RWPE1 (cell line): ENCODE measurements around the gene SLC7A11.

Source experiments
- CTCF ChIA-PET: fragments of 350-600 bp; sonication (Branson Sonifier 250); formaldehyde crosslinking; extraction: SDS; loops from one replicate; lab custom pipeline; 2021; lab: Yijun Ruan, JAX
- POLR2A ChIA-PET: fragments of 400-600 bp; formaldehyde crosslinking; extraction: SDS; loops from one replicate; lab custom pipeline; 2020; ENCODE audit warnings: antibody characterized with exemption; ENCODE audit not compliant: low non-redundant PET; lab: Yijun Ruan, JAX
- DNase-seq: peaks from one replicate; pipeline ENCODE4 v3.0.0; 2012; ENCODE audit warnings: low spot score
- H3K27ac ChIP-seq: fragments of 450-650 bp; 2 replicates; pipeline ENCODE4 v1.5.1; 2017
- CTCF ChIP-seq: fragments of 450-650 bp; conservative IDR thresholded peaks from 2 replicates; pipeline ENCODE4 v1.5.1; 2017; ENCODE audit warnings: low read depth, mild to moderate bottlenecking

Gene SLC7A11

GRCh38 chr4:138225477-138225876, 16.7 kb downstream of the SLC7A11 start:
- TF ChIP-seq CTCF, result no peak
- POLR2A ChIA-PET, result no interaction called here
- no peak overlapping the region for H3K27ac ChIP-seq
- CTCF ChIA-PET, result interaction anchor here (0.7 kb wide), 1 partner anchor 145 kb away, joined by 3 read pairs; no protein-coding TSS in a partner anchor
- DNase-seq, result no peak

GRCh38 chr4:138224614-138225013, 17.5 kb downstream of the SLC7A11 start:
- DNase-seq, result no peak
- ChIA-PET CTCF (interaction anchor here (0.7 kb wide), 1 partner anchor 41 kb away, joined by 3 read pairs; no protein-coding TSS in a partner anchor), POLR2A (no interaction called here)
- no peak overlapping the region for H3K27ac ChIP-seq
- no peak for TF ChIP-seq CTCF

GRCh38 chr4:138223231-138223910, 18.8 kb downstream of the SLC7A11 start:
- no peak overlapping the region for H3K27ac ChIP-seq
- TF ChIP-seq CTCF, result no peak
- ChIA-PET CTCF (interaction anchor here (0.7 kb wide), 1 partner anchor 1723 kb away, joined by 3 read pairs; no protein-coding TSS in a partner anchor), POLR2A (no interaction called here)
- DNase-seq, result no peak

- TF ChIP-seq CTCF, result no peak
- no peak overlapping the region for H3K27ac ChIP-seq
- ChIA-PET POLR2A (no interaction called here), CTCF (no interaction called here)
- DNase-seq, result no peak
These were observed 20.1 kb downstream of the SLC7A11 start for GRCh38 chr4:138222046-138222445.

- POLR2A ChIA-PET, result no interaction called here
- no peak for DNase-seq
- no peak overlapping the region for H3K27ac ChIP-seq
- CTCF ChIA-PET, result no interaction called here
- TF ChIP-seq CTCF, result no peak
These were observed 23.2 kb downstream of the SLC7A11 start for GRCh38 chr4:138218976-138219375.

- no peak for DNase-seq
- ChIA-PET CTCF (no interaction called here), POLR2A (no interaction called here)
- no peak for TF ChIP-seq CTCF
- no peak overlapping the region for H3K27ac ChIP-seq
These were observed 24.6 kb downstream of the SLC7A11 start for GRCh38 chr4:138217567-138217966.
